Muscle of leg (tissue), 11 donors: ENCODE data around the gene OXT. TPM values are rescaled to one million over a fixed set of nuclear protein-coding genes. Genes with fewer than 3 reads are reported as not detected.

Experiments used
- DNase-seq: peaks from one replicate; pipeline ENCODE4 v3.0.0; 2013
- H3K27ac ChIP-seq: one replicate; pipeline ENCODE4 v1.5.1; 2013; ENCODE audit warnings: mild to moderate bottlenecking, low read length, control low read depth
- H3K27me3 ChIP-seq: one replicate; pipeline ENCODE4 v1.6.1; 2013; ENCODE audit warnings: low read length; ENCODE audit not compliant: control insufficient read depth, insufficient read depth
- H3K36me3 ChIP-seq: one replicate; pipeline ENCODE4 v1.6.1; 2013; ENCODE audit warnings: low read length; ENCODE audit not compliant: control insufficient read depth, insufficient read depth
- H3K4me1 ChIP-seq: one replicate; pipeline ENCODE4 v1.6.1; 2013; ENCODE audit warnings: low read length; ENCODE audit not compliant: control insufficient read depth, insufficient read depth
- H3K4me3 ChIP-seq: one replicate; pipeline ENCODE4 v1.5.1; 2013; ENCODE audit warnings: low read length, control low read depth
- H3K9me3 ChIP-seq: replicated peaks from 2 replicates; pipeline ENCODE4 v1.6.1; 2013; ENCODE audit warnings: low read depth, low read length; ENCODE audit not compliant: control insufficient read depth
- WGBS: methylation state at CpG from one replicate; pipeline ENCODE4 v1.1.5; 2013; ENCODE audit warnings: missing lambda C conversion rate; ENCODE audit not compliant: insufficient coverage; 5-methylcytosine and 5-hydroxymethylcytosine counted together
- polyA plus RNA-seq, 8 donors: library from polyadenylated mRNA; unstranded; fragments of 120-200 nt; gene quantifications; one replicate each; pipeline versions ENCODE4 v1.2.1 to v1.2.3, GENCODE V29; 2013; ENCODE audit warnings: inconsistent platforms in 1 of 8, low replicate concordance in 1 of 8; ENCODE audit not compliant: insufficient read length in 8 of 8, insufficient read depth in 1 of 8
- total RNA-seq: library from RNA; stranded (reverse); fragments of 120-200 nt; gene quantifications from one replicate; pipeline ENCODE4 v1.2.4, GENCODE V29; 2013

Gene OXT
- total and polyA plus RNA-seq, 9 donors, result 0.27 to 0.92 (median 0.64) TPM; not detected in 1

- no peak for DNase-seq
- 88% methylated on average over 13 of the region's 21 CpGs for WGBS
- Histone ChIP-seq H3K27ac (no peak overlapping the region), H3K4me3 (no peak overlapping the region), H3K9me3 (no peaks in the 10 kb centered on the region), H3K36me3 (peaks cover 2% of the 10 kb centered on the region), H3K4me1 (peaks cover 2% of the 10 kb centered on the region), H3K27me3 (no peaks in the 10 kb centered on the region)
Observed at GRCh38 chr20:3101737-3102574, 30.5 kb downstream of the OXT start.

GRCh38 chr20:3102575-3103368 lies 31.4 kb downstream of the OXT start:
- no peaks in the 10 kb centered on the region for H3K27me3 ChIP-seq
- peaks cover 3% of the 10 kb centered on the region for H3K4me1 ChIP-seq
- H3K27ac ChIP-seq, result no peak overlapping the region
- H3K9me3 ChIP-seq, result no peaks in the 10 kb centered on the region
- 68% methylated on average over 4 of the region's 13 CpGs for WGBS
- DNase-seq, result no peak
- no peak overlapping the region for H3K4me3 ChIP-seq
- H3K36me3 ChIP-seq, result peaks cover 8% of the 10 kb centered on the region

- WGBS, result no CpG with 5 or more reads among the region's 3 CpGs
- H3K4me1 ChIP-seq, result peaks cover 3% of the 10 kb centered on the region
- no peaks in the 10 kb centered on the region for H3K27me3 ChIP-seq
- H3K9me3 ChIP-seq, result no peaks in the 10 kb centered on the region
- peaks cover 13% of the 10 kb centered on the region for H3K36me3 ChIP-seq
- H3K27ac ChIP-seq, result no peak overlapping the region
- no peak overlapping the region for H3K4me3 ChIP-seq
- no peak for DNase-seq
Observed at GRCh38 chr20:3103369-3104032, 32.1 kb downstream of the OXT start.

- no peak overlapping the region for H3K27ac ChIP-seq
- no peaks in the 10 kb centered on the region for H3K27me3 ChIP-seq
- peaks cover 3% of the 10 kb centered on the region for H3K4me1 ChIP-seq
- H3K36me3 ChIP-seq, result peaks cover 22% of the 10 kb centered on the region
- H3K9me3 ChIP-seq, result no peaks in the 10 kb centered on the region
- H3K4me3 ChIP-seq, result no peak overlapping the region
- DNase-seq, result no peak
- 91% methylated on average over 8 of the region's 18 CpGs for WGBS
Observed at GRCh38 chr20:3105256-3106137, 34.1 kb downstream of the OXT start.

- no peak overlapping the region for H3K4me3 ChIP-seq
- no peaks in the 10 kb centered on the region for H3K9me3 ChIP-seq
- no peaks in the 10 kb centered on the region for H3K27me3 ChIP-seq
- H3K4me1 ChIP-seq, result peaks cover 3% of the 10 kb centered on the region
- peaks cover 22% of the 10 kb centered on the region for H3K36me3 ChIP-seq
- H3K27ac ChIP-seq, result no peak overlapping the region
- whole genome bisulfite sequencing, result no CpG with 5 or more reads among the region's 3 CpGs
- no peak for DNase-seq
Observed at GRCh38 chr20:3106185-3106584, 34.8 kb downstream of the OXT start.

- no peak for DNase-seq
- Histone ChIP-seq H3K27me3 (no peaks in the 10 kb centered on the region), H3K4me1 (peaks cover 3% of the 10 kb centered on the region), H3K9me3 (no peaks in the 10 kb centered on the region), H3K4me3 (no peak overlapping the region), H3K27ac (no peak overlapping the region), H3K36me3 (peaks cover 22% of the 10 kb centered on the region)
- 50% methylated on average over 10 of the region's 14 CpGs for WGBS
Observed at GRCh38 chr20:3106658-3107463, 35.4 kb downstream of the OXT start.

- 69% methylated on average over 6 of the region's 12 CpGs for WGBS
- no peaks in the 10 kb centered on the region for H3K9me3 ChIP-seq
- H3K4me3 ChIP-seq, result no peak overlapping the region
- H3K27ac ChIP-seq, result no peak overlapping the region
- H3K27me3 ChIP-seq, result no peaks in the 10 kb centered on the region
- H3K4me1 ChIP-seq, result peaks cover 3% of the 10 kb centered on the region
- peaks cover 22% of the 10 kb centered on the region for H3K36me3 ChIP-seq
- no peak for DNase-seq
Observed at GRCh38 chr20:3107464-3108025, 36.1 kb downstream of the OXT start.

GRCh38 chr20:3109350-3110302 lies 38.2 kb downstream of the OXT start:
- no peaks in the 10 kb centered on the region for H3K27me3 ChIP-seq
- H3K9me3 ChIP-seq, result no peaks in the 10 kb centered on the region
- no peak overlapping the region for H3K27ac ChIP-seq
- peaks cover 31% of the 10 kb centered on the region for H3K36me3 ChIP-seq
- 85% methylated on average over 18 of the region's 23 CpGs for WGBS
- peaks cover 3% of the 10 kb centered on the region for H3K4me1 ChIP-seq
- no peak overlapping the region for H3K4me3 ChIP-seq
- no peak for DNase-seq
